HCT116 (cell line): Measurements from ENCODE around the gene KRT6C. TPM values are rescaled to one million over a fixed set of nuclear protein-coding genes. Genes with fewer than 3 reads are reported as not detected.

ENCODE experiments used
- ATAC-seq: fragments of 200-7000 bp; cut with Tn5 transposase; 2 replicates; pipeline ENCODE4 v1.9.1; 2020; ENCODE audit warnings: mild to moderate bottlenecking, moderate library complexity
- BruUV-seq: library from RNA; stranded (reverse); fragments of 400-500 nt; replicated peaks from 2 replicates; lab custom pipeline; 2021; lab: Mats Ljungman, UMichigan
- CTCF ChIA-PET: fragments of 300-600 bp; sonication (Branson Sonifier 250); formaldehyde crosslinking; loops from one replicate; lab custom pipeline; 2021; ENCODE audit warnings: antibody characterized with exemption; lab: Charles Lee
- POLR2A ChIA-PET: fragments of 300-600, 350-600 bp; sonication (Branson Sonifier 250); formaldehyde crosslinking; loops from one replicate; lab custom pipeline; 2021; ENCODE audit warnings: antibody characterized with exemption; lab: Charles Lee
- RAD21 ChIA-PET, 2 experiments: fragments of 300-600 bp; sonication (Branson Sonifier 250); formaldehyde crosslinking; loops; one replicate each; lab custom pipeline; 2023; ENCODE audit warnings: low total read pairs in 2 of 2; ENCODE audit not compliant: uncharacterized antibody in 2 of 2, unreplicated experiment in 2 of 2, low non-redundant PET in 1 of 2; lab: Charles Lee
- DNase-seq: peaks from one replicate; pipeline ENCODE4 v3.0.0-alpha.2; 2010; ENCODE audit warnings: low read depth, low spot score
- H2AFZ ChIP-seq: fragments of 200-600 bp; shearing (Covaris generic), sonication (generic); 2 replicates; pipeline ENCODE4 v1.6.1; 2017; ENCODE audit warnings: low read depth, mixed run types, mixed read lengths, antibody characterized with exemption, low read length; ENCODE audit not compliant: poor library complexity, severe bottlenecking
- H3K27ac ChIP-seq: 2 replicates; pipeline ENCODE4 v1.5.1; 2012; ENCODE audit warnings: low read depth, low read length
- H3K27me3 ChIP-seq: fragments of 200-600 bp; sonication (generic); 2 replicates; pipeline ENCODE4 v1.6.1; 2016; ENCODE audit warnings: mixed run types, low read length, mixed read lengths; ENCODE audit not compliant: insufficient read depth
- H3K36me3 ChIP-seq, 2 experiments: fragments of 200-500 bp in 1 of 2; fragments of 200-600 bp in 1 of 2; sonication (Bioruptor generic) in 1 of 2; sonication (generic) in 1 of 2; 2 replicates each; pipeline versions ENCODE4 v1.5.1 to v1.6.1; 2014 to 2016; ENCODE audit warnings: low read length in 2 of 2, inconsistent platforms in 1 of 2, mixed read lengths in 1 of 2, mixed run types in 1 of 2; ENCODE audit not compliant: insufficient read depth in 2 of 2, control insufficient read depth in 1 of 2
- H3K4me1 ChIP-seq, 2 experiments: fragments of 200-600 bp in 1 of 2; sonication (generic) in 1 of 2; 2 replicates each; pipeline versions ENCODE4 v1.5.1 to v1.6.1; 2012 to 2017; ENCODE audit warnings: low read length in 2 of 2, inconsistent platforms in 1 of 2, mild to moderate bottlenecking in 1 of 2, mixed read lengths in 1 of 2, mixed run types in 1 of 2, moderate library complexity in 1 of 2; ENCODE audit not compliant: insufficient read depth in 2 of 2, control insufficient read depth in 1 of 2
- H3K4me2 ChIP-seq: fragments of 200-600 bp; sonication (generic); 2 replicates; pipeline ENCODE4 v1.6.1; 2017; ENCODE audit warnings: mixed run types, low read length, mixed read lengths
- H3K4me3 ChIP-seq, 2 experiments: fragments of 200-600 bp in 1 of 2; sonication (generic) in 1 of 2; replicated peaks in 1 of 2; 2 replicates each; pipeline ENCODE4 v1.5.1; 2011 to 2016; ENCODE audit warnings: low read length in 2 of 2, control low read depth in 1 of 2, low read depth in 1 of 2, mild to moderate bottlenecking in 1 of 2, mixed read lengths in 1 of 2, mixed run types in 1 of 2
- H3K79me2 ChIP-seq: fragments of 200-600 bp; sonication (generic); 2 replicates; pipeline ENCODE4 v1.6.1; 2017; ENCODE audit warnings: mild to moderate bottlenecking, mixed run types, low read length, moderate library complexity, mixed read lengths; ENCODE audit not compliant: insufficient read depth
- H3K9ac ChIP-seq: fragments of 200-600 bp; sonication (generic); 2 replicates; pipeline ENCODE4 v1.6.1; 2016; ENCODE audit warnings: low read length, mixed read lengths
- H3K9me2 ChIP-seq: fragments of 200-600 bp; sonication (generic), shearing (Covaris generic); 2 replicates; pipeline ENCODE4 v1.6.1; 2017; ENCODE audit warnings: mixed run types, mild to moderate bottlenecking, moderate library complexity; ENCODE audit not compliant: insufficient read depth
- H3K9me3 ChIP-seq, 2 experiments: fragments of 200-500 bp in 1 of 2; fragments of 200-600 bp in 1 of 2; sonication (Bioruptor generic) in 1 of 2; sonication (generic) in 1 of 2; 2 replicates each; pipeline ENCODE4 v1.6.1; 2014 to 2017; ENCODE audit warnings: low read length in 2 of 2, mixed read lengths in 2 of 2, inconsistent platforms in 1 of 2, low read depth in 1 of 2, mild to moderate bottlenecking in 1 of 2, mixed run types in 1 of 2, moderate library complexity in 1 of 2; ENCODE audit not compliant: control insufficient read depth in 1 of 2, insufficient read depth in 1 of 2
- H4K20me1 ChIP-seq: fragments of 200-600 bp; sonication (generic), shearing (Covaris generic); 2 replicates; pipeline ENCODE4 v1.6.1; 2017; ENCODE audit warnings: mixed run types, mild to moderate bottlenecking, moderate library complexity; ENCODE audit not compliant: insufficient read depth
- ATF3 ChIP-seq: IDR thresholded peaks from 2 replicates; pipeline ENCODE4 v1.6.1; 2012
- CBX3 ChIP-seq: IDR thresholded peaks from 2 replicates; pipeline ENCODE4 v1.6.1; 2012; ENCODE audit warnings: low read depth
- CEBPB ChIP-seq: IDR thresholded peaks from 2 replicates; pipeline ENCODE4 v1.6.1; 2012; ENCODE audit warnings: low read depth
- CTCF ChIP-seq, 3 experiments: fragments of 200-600 bp in 1 of 3; sonication (generic) in 1 of 3; IDR thresholded peaks in 2 of 3; conservative IDR thresholded peaks in 1 of 3; 2 replicates each; pipeline ENCODE4 v1.5.1; 2012 to 2017; ENCODE audit warnings: low read depth in 2 of 3, low read length in 2 of 3, antibody characterized with exemption in 1 of 3, borderline replicate concordance in 1 of 3, control low read depth in 1 of 3, mild to moderate bottlenecking in 1 of 3, mixed read lengths in 1 of 3, mixed run types in 1 of 3, moderate library complexity in 1 of 3; ENCODE audit not compliant: insufficient read depth in 1 of 3
- EGR1 ChIP-seq: IDR thresholded peaks from 2 replicates; pipeline ENCODE4 v1.6.1; 2012; ENCODE audit warnings: low read depth
- ELF1 ChIP-seq: IDR thresholded peaks from 2 replicates; pipeline ENCODE4 v1.6.1; 2012; ENCODE audit warnings: low read depth, borderline replicate concordance
- EZH2 ChIP-seq: fragments of 200-600 bp; sonication (generic); IDR thresholded peaks from 2 replicates; pipeline ENCODE4 v1.6.1; 2017; ENCODE audit warnings: antibody characterized with exemption, mixed run types
- FOSL1 ChIP-seq: IDR thresholded peaks from 2 replicates; pipeline ENCODE4 v1.6.1; 2012; ENCODE audit warnings: low read depth
- JUND ChIP-seq: IDR thresholded peaks from 2 replicates; pipeline ENCODE4 v1.6.1; 2012
- MAX ChIP-seq: IDR thresholded peaks from 2 replicates; pipeline ENCODE4 v1.6.1; 2012
- POLR2A ChIP-seq: IDR thresholded peaks from 2 replicates; pipeline ENCODE4 v1.7.0; 2011; ENCODE audit warnings: borderline replicate concordance; ENCODE audit not compliant: insufficient read depth, insufficient read length; ENCODE audit errors: extremely low read depth
- POLR2AphosphoS5 ChIP-seq: IDR thresholded peaks from 2 replicates; pipeline ENCODE4 v1.6.1; 2011; ENCODE audit warnings: mild to moderate bottlenecking, low read depth, low read length, moderate library complexity
- RAD21 ChIP-seq: IDR thresholded peaks from 2 replicates; pipeline ENCODE4 v1.6.1; 2012; ENCODE audit warnings: low read depth, mild to moderate bottlenecking
- REST ChIP-seq: IDR thresholded peaks from 2 replicates; pipeline ENCODE4 v1.6.1; 2012; ENCODE audit warnings: low read depth
- SIN3A ChIP-seq: IDR thresholded peaks from 2 replicates; pipeline ENCODE4 v1.6.1; 2012; ENCODE audit warnings: low read depth
- TCF7L2 ChIP-seq: IDR thresholded peaks from 2 replicates; pipeline ENCODE4 v1.7.0; 2011; ENCODE audit warnings: borderline replicate concordance, inconsistent platforms; ENCODE audit not compliant: insufficient read depth, insufficient read length; ENCODE audit errors: extremely low read depth
- YY1 ChIP-seq: IDR thresholded peaks from 2 replicates; pipeline ENCODE4 v1.6.1; 2011; ENCODE audit warnings: low read length, low read depth, moderate library complexity, mild to moderate bottlenecking; ENCODE audit not compliant: insufficient replicate concordance; ENCODE audit errors: extremely low read depth
- ZBTB33 ChIP-seq: IDR thresholded peaks from 2 replicates; pipeline ENCODE4 v1.6.1; 2011; ENCODE audit warnings: mild to moderate bottlenecking, low read length, moderate library complexity; ENCODE audit not compliant: insufficient replicate concordance; ENCODE audit errors: extremely low read depth
- ZFX ChIP-seq: fragments of 450-650 bp; IDR thresholded peaks from 2 replicates; pipeline ENCODE4 v1.6.1; 2017
- ZNF274 ChIP-seq: fragments of 200-500 bp; sonication (Bioruptor generic); IDR thresholded peaks from 2 replicates; pipeline ENCODE4 v1.6.1; 2014; ENCODE audit warnings: mild to moderate bottlenecking, low read depth, low read length, inconsistent platforms
- intact Hi-C: fragments of 100-400 bp; cut with micrococcal nuclease; formaldehyde crosslinking; loops from 2 replicates; pipeline ENCODE4 v1.10.0; 2022
- total RNA-seq: library from RNA; stranded (reverse); gene quantifications from one replicate; pipeline ENCODE4 v1.2.1, GENCODE V29; 2021; ENCODE audit not compliant: unreplicated experiment

Gene KRT6C
- total RNA-seq, 1 experiment from 2014 or later: not detected

GRCh38 chr12:52433501-52434080 lies 40.0 kb downstream of the KRT6C start:
- ChIA-PET CTCF (interaction anchor here (1.8 kb wide), 1 partner anchor 437 kb away, joined by 3 read pairs; no protein-coding TSS in a partner anchor), RAD21 (no interaction called here), POLR2A (no interaction called here)
- intact Hi-C loops: no loop called here
- H3K9me3 ChIP-seq: no peaks in the 10 kb centered on the region
- H4K20me1 ChIP-seq: no peaks in the 10 kb centered on the region
- no peaks in the 10 kb centered on the region for H3K79me2 ChIP-seq
- H3K9me2 ChIP-seq: no peaks in the 10 kb centered on the region
- H3K27me3 ChIP-seq: no peaks in the 10 kb centered on the region; the same call in 1 of the 2 replicates
- H3K36me3 ChIP-seq: no peaks in the 10 kb centered on the region
- H3K9ac ChIP-seq: no peak overlapping the region
- no peak for TF ChIP-seq ZFX
- no peak for TF ChIP-seq POLR2AphosphoS5
- no peak for TF ChIP-seq ZBTB33
- TF ChIP-seq POLR2A: no peak
- TF ChIP-seq TCF7L2: no peak
- no peak for TF ChIP-seq RAD21
- TF ChIP-seq ELF1: no peak
- no peak for TF ChIP-seq YY1
- no peak for TF ChIP-seq CTCF (IDR thresholded peaks at IDR 0.05 in 2 of 3, conservative IDR thresholded peaks at IDR 0.05 in 1 of 3; ENCODE audit: borderline replicate concordance in 1 of 3, insufficient read depth in 1 of 3, low read depth in 2 of 3, low read length in 2 of 3)
- no peak for TF ChIP-seq JUND
- no peak for TF ChIP-seq FOSL1
- no peak for TF ChIP-seq EZH2
- no peak for TF ChIP-seq CEBPB
- no peak for TF ChIP-seq REST
- no peak for TF ChIP-seq ZNF274
- TF ChIP-seq CBX3: no peak
- no peak for TF ChIP-seq EGR1
- no peak for TF ChIP-seq ATF3
- TF ChIP-seq MAX: no peak
- no peak for TF ChIP-seq SIN3A
- peaks cover 0 to 32% of the 10 kb centered on the region in 2 experiments; a peak in 2 of 4 replicates for H3K4me1 ChIP-seq
- no peak overlapping the region for H2AFZ ChIP-seq
- DNase-seq (no peak), ATAC-seq (no peak)
- H3K27ac ChIP-seq: no peak overlapping the region
- no peak overlapping the region for H3K4me3 ChIP-seq
- no peak overlapping the region for H3K4me2 ChIP-seq
- BruUV-seq: no TSS peak
